ENCODE data around the gene TAMALIN. TPM values are rescaled to one million over a fixed set of nuclear protein-coding genes. Genes with fewer than 3 reads are reported as not detected.

TAMALIN gene
- total RNA-seq, 1 donor = 4.7 TPM

GRCh38 chr12:52014567-52015530 is 8.1 kb downstream of the TAMALIN start:
- Histone ChIP-seq H2AFZ (ENCODE audit: low read length) (no peak overlapping the region), H3K9me3 (ENCODE audit: low read depth, low read length) (no peaks in the 10 kb centered on the region), H3K79me2 (ENCODE audit: insufficient read depth, low read length) (no peaks in the 10 kb centered on the region), H3K4me1 (ENCODE audit: insufficient read depth, low read length) (peaks cover 5% of the 10 kb centered on the region), H3K27me3 (ENCODE audit: insufficient read depth, low read length) (no peaks in the 10 kb centered on the region), H3K4me3 (ENCODE audit: insufficient read depth, low read length) (no peak overlapping the region), H3K36me3 (ENCODE audit: insufficient read depth, low read length) (no peaks in the 10 kb centered on the region), H3K4me2 (ENCODE audit: insufficient read depth, low read length) (no peak overlapping the region), H4K20me1 (ENCODE audit: insufficient read depth, low read length) (no peaks in the 10 kb centered on the region), H3K27ac (ENCODE audit: low read depth, low read length) (no peak overlapping the region)
- peak; percentile 84 for DNase-seq (ENCODE audit: insufficient read length, low spot score, missing footprints)
- TF ChIP-seq, protein P1, sequence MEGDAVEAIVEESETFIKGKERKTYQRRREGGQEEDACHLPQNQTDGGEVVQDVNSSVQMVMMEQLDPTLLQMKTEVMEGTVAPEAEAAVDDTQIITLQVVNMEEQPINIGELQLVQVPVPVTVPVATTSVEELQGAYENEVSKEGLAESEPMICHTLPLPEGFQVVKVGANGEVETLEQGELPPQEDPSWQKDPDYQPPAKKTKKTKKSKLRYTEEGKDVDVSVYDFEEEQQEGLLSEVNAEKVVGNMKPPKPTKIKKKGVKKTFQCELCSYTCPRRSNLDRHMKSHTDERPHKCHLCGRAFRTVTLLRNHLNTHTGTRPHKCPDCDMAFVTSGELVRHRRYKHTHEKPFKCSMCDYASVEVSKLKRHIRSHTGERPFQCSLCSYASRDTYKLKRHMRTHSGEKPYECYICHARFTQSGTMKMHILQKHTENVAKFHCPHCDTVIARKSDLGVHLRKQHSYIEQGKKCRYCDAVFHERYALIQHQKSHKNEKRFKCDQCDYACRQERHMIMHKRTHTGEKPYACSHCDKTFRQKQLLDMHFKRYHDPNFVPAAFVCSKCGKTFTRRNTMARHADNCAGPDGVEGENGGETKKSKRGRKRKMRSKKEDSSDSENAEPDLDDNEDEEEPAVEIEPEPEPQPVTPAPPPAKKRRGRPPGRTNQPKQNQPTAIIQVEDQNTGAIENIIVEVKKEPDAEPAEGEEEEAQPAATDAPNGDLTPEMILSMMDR (IDR thresholded peaks at IDR 0.05; ENCODE audit: extremely low read depth, low read depth, low read length) = no peak

- Histone ChIP-seq H2AFZ (ENCODE audit: low read length) (no peak overlapping the region), H3K36me3 (ENCODE audit: insufficient read depth, low read length) (no peaks in the 10 kb centered on the region), H3K4me2 (ENCODE audit: insufficient read depth, low read length) (no peak overlapping the region), H3K4me1 (ENCODE audit: insufficient read depth, low read length) (peaks cover 2% of the 10 kb centered on the region), H3K4me3 (ENCODE audit: insufficient read depth, low read length) (no peak overlapping the region), H3K27me3 (ENCODE audit: insufficient read depth, low read length) (no peaks in the 10 kb centered on the region), H4K20me1 (ENCODE audit: insufficient read depth, low read length) (no peaks in the 10 kb centered on the region), H3K79me2 (ENCODE audit: insufficient read depth, low read length) (no peaks in the 10 kb centered on the region), H3K27ac (ENCODE audit: low read depth, low read length) (no peak overlapping the region), H3K9me3 (ENCODE audit: low read depth, low read length) (no peaks in the 10 kb centered on the region)
- TF ChIP-seq, protein P1 (IDR thresholded peaks at IDR 0.05; ENCODE audit: extremely low read depth, low read depth, low read length) = no peak
- DNase-seq (ENCODE audit: insufficient read length, low spot score, missing footprints) = peak; percentile 75
Observed at GRCh38 chr12:52015532-52016041, 8.8 kb downstream of the TAMALIN start.

DNA sequence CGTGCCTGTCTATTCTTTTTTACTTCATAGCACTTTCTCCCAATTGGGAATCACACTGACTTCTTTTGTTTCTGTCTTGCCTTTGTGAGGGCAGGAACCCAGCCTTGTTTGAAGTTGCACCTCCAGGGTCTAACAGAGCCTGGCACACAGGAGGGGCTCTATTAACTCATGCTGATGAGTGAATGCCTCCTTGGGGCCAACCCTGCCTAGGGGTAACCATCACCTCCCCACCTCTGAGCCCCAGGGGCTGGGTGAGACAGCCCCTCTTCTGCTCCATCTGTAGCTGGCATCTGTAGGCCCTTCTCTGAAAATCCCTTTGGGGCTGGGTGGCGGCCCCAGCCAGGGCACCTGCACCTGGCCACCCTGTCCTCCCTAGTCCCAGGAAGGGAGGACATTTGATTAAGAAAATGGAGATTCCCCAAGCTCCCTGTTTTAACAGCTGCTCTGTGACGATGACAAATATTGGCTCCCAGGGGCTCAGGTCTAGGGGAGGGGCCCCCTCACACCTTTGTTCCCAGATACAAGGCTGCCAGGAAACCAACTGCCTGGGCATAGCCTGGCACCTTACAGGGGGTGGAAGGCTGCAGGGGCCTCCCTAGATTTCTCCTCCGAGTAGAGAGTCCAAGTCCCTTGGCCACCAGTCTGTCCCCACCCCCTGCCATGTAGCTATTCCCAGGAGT is 11.8 kb downstream of the TAMALIN start:
- Histone ChIP-seq H3K9me3 (ENCODE audit: low read depth, low read length) (no peaks in the 10 kb centered on the region), H3K4me2 (ENCODE audit: insufficient read depth, low read length) (no peak overlapping the region), H3K4me1 (ENCODE audit: insufficient read depth, low read length) (no peaks in the 10 kb centered on the region), H3K27me3 (ENCODE audit: insufficient read depth, low read length) (peaks cover 10% of the 10 kb centered on the region), H3K79me2 (ENCODE audit: insufficient read depth, low read length) (no peaks in the 10 kb centered on the region), H3K36me3 (ENCODE audit: insufficient read depth, low read length) (no peaks in the 10 kb centered on the region), H3K27ac (ENCODE audit: low read depth, low read length) (no peak overlapping the region), H3K4me3 (ENCODE audit: insufficient read depth, low read length) (no peak overlapping the region), H2AFZ (ENCODE audit: low read length) (no peak overlapping the region), H4K20me1 (ENCODE audit: insufficient read depth, low read length) (no peaks in the 10 kb centered on the region)
- no peak for DNase-seq (ENCODE audit: insufficient read length, low spot score, missing footprints)
- TF ChIP-seq, protein P1 (IDR thresholded peaks at IDR 0.05; ENCODE audit: extremely low read depth, low read depth, low read length) = no peak

All from osteoblast (primary cell).